ENCODE measurements around the gene OCA2.

Gene OCA2

GRCh38 chr15:27845535-27846369, 253.4 kb downstream of the OCA2 start:
- Histone ChIP-seq H3K27me3 (replicated peaks; ENCODE audit: control insufficient read depth, insufficient read depth, low read length, poor library complexity, severe bottlenecking) (no peaks in the 10 kb centered on the region), H3K27ac (ENCODE audit: insufficient read depth, low read length, poor library complexity, severe bottlenecking) (no peak overlapping the region), H3K4me1 (ENCODE audit: control insufficient read depth, insufficient read depth, low read length, poor library complexity, severe bottlenecking) (no peaks in the 10 kb centered on the region), H3K4me3 (ENCODE audit: insufficient read depth, low read depth, low read length, poor library complexity, severe bottlenecking) (no peak overlapping the region), H3K36me3 (ENCODE audit: control insufficient read depth, insufficient read depth, low read length) (no peaks in the 10 kb centered on the region), H3K9me3 (ENCODE audit: control insufficient read depth, low read length) (no peaks in the 10 kb centered on the region)
- DNase-seq = no peak

GRCh38 chr15:27844018-27844666, 255.0 kb downstream of the OCA2 start:
- Histone ChIP-seq H3K36me3 (ENCODE audit: control insufficient read depth, insufficient read depth, low read length) (no peaks in the 10 kb centered on the region), H3K9me3 (ENCODE audit: control insufficient read depth, low read length) (no peaks in the 10 kb centered on the region), H3K27ac (ENCODE audit: insufficient read depth, low read length, poor library complexity, severe bottlenecking) (no peak overlapping the region), H3K4me3 (ENCODE audit: insufficient read depth, low read depth, low read length, poor library complexity, severe bottlenecking) (no peak overlapping the region), H3K27me3 (replicated peaks; ENCODE audit: control insufficient read depth, insufficient read depth, low read length, poor library complexity, severe bottlenecking) (no peaks in the 10 kb centered on the region), H3K4me1 (ENCODE audit: control insufficient read depth, insufficient read depth, low read length, poor library complexity, severe bottlenecking) (no peaks in the 10 kb centered on the region)
- DNase-seq = no peak

GRCh38 chr15:27843146-27843545, 256.0 kb downstream of the OCA2 start:
- no peaks in the 10 kb centered on the region for H3K4me1 ChIP-seq (ENCODE audit: control insufficient read depth, insufficient read depth, low read length, poor library complexity, severe bottlenecking)
- H3K27ac ChIP-seq (ENCODE audit: insufficient read depth, low read length, poor library complexity, severe bottlenecking) = no peak overlapping the region
- no peaks in the 10 kb centered on the region for H3K9me3 ChIP-seq (ENCODE audit: control insufficient read depth, low read length)
- no peaks in the 10 kb centered on the region for H3K27me3 ChIP-seq (replicated peaks; ENCODE audit: control insufficient read depth, insufficient read depth, low read length, poor library complexity, severe bottlenecking)
- no peak overlapping the region for H3K4me3 ChIP-seq (ENCODE audit: insufficient read depth, low read depth, low read length, poor library complexity, severe bottlenecking)
- H3K36me3 ChIP-seq (ENCODE audit: control insufficient read depth, insufficient read depth, low read length) = no peaks in the 10 kb centered on the region
- DNase-seq = no peak

- no peak overlapping the region for H3K4me3 ChIP-seq (ENCODE audit: insufficient read depth, low read depth, low read length, poor library complexity, severe bottlenecking)
- H3K27ac ChIP-seq (ENCODE audit: insufficient read depth, low read length, poor library complexity, severe bottlenecking) = no peak overlapping the region
- H3K27me3 ChIP-seq (replicated peaks; ENCODE audit: control insufficient read depth, insufficient read depth, low read length, poor library complexity, severe bottlenecking) = no peaks in the 10 kb centered on the region
- no peaks in the 10 kb centered on the region for H3K36me3 ChIP-seq (ENCODE audit: control insufficient read depth, insufficient read depth, low read length)
- H3K4me1 ChIP-seq (ENCODE audit: control insufficient read depth, insufficient read depth, low read length, poor library complexity, severe bottlenecking) = no peaks in the 10 kb centered on the region
- H3K9me3 ChIP-seq (ENCODE audit: control insufficient read depth, low read length) = no peaks in the 10 kb centered on the region
- no peak for DNase-seq
These were observed 256.6 kb downstream of the OCA2 start for GRCh38 chr15:27842526-27842925.

GRCh38 chr15:27835233-27835939, 263.7 kb downstream of the OCA2 start:
- no peaks in the 10 kb centered on the region for H3K36me3 ChIP-seq (ENCODE audit: control insufficient read depth, insufficient read depth, low read length)
- H3K4me3 ChIP-seq (ENCODE audit: insufficient read depth, low read depth, low read length, poor library complexity, severe bottlenecking) = no peak overlapping the region
- H3K27ac ChIP-seq (ENCODE audit: insufficient read depth, low read length, poor library complexity, severe bottlenecking) = no peak overlapping the region
- no peak for DNase-seq
- H3K9me3 ChIP-seq (ENCODE audit: control insufficient read depth, low read length) = no peaks in the 10 kb centered on the region
- no peaks in the 10 kb centered on the region for H3K27me3 ChIP-seq (replicated peaks; ENCODE audit: control insufficient read depth, insufficient read depth, low read length, poor library complexity, severe bottlenecking)
- no peaks in the 10 kb centered on the region for H3K4me1 ChIP-seq (ENCODE audit: control insufficient read depth, insufficient read depth, low read length, poor library complexity, severe bottlenecking)

- no peak for DNase-seq
- Histone ChIP-seq H3K27ac (ENCODE audit: insufficient read depth, low read length, poor library complexity, severe bottlenecking) (no peak overlapping the region), H3K36me3 (ENCODE audit: control insufficient read depth, insufficient read depth, low read length) (no peaks in the 10 kb centered on the region), H3K4me3 (ENCODE audit: insufficient read depth, low read depth, low read length, poor library complexity, severe bottlenecking) (no peak overlapping the region), H3K4me1 (ENCODE audit: control insufficient read depth, insufficient read depth, low read length, poor library complexity, severe bottlenecking) (no peaks in the 10 kb centered on the region), H3K27me3 (replicated peaks; ENCODE audit: control insufficient read depth, insufficient read depth, low read length, poor library complexity, severe bottlenecking) (no peaks in the 10 kb centered on the region), H3K9me3 (ENCODE audit: control insufficient read depth, low read length) (no peaks in the 10 kb centered on the region)
These were observed 264.4 kb downstream of the OCA2 start for GRCh38 chr15:27834684-27835083.

- Histone ChIP-seq H3K27me3 (replicated peaks; ENCODE audit: control insufficient read depth, insufficient read depth, low read length, poor library complexity, severe bottlenecking) (no peaks in the 10 kb centered on the region), H3K9me3 (ENCODE audit: control insufficient read depth, low read length) (no peaks in the 10 kb centered on the region), H3K4me3 (ENCODE audit: insufficient read depth, low read depth, low read length, poor library complexity, severe bottlenecking) (no peak overlapping the region), H3K4me1 (ENCODE audit: control insufficient read depth, insufficient read depth, low read length, poor library complexity, severe bottlenecking) (no peaks in the 10 kb centered on the region), H3K27ac (ENCODE audit: insufficient read depth, low read length, poor library complexity, severe bottlenecking) (no peak overlapping the region), H3K36me3 (ENCODE audit: control insufficient read depth, insufficient read depth, low read length) (no peaks in the 10 kb centered on the region)
- DNase-seq = no peak
These were observed 265.1 kb downstream of the OCA2 start for GRCh38 chr15:27833974-27834373.

- H3K27ac ChIP-seq (ENCODE audit: insufficient read depth, low read length, poor library complexity, severe bottlenecking) = no peak overlapping the region
- no peak for DNase-seq
- H3K36me3 ChIP-seq (ENCODE audit: control insufficient read depth, insufficient read depth, low read length) = no peaks in the 10 kb centered on the region
- no peaks in the 10 kb centered on the region for H3K27me3 ChIP-seq (replicated peaks; ENCODE audit: control insufficient read depth, insufficient read depth, low read length, poor library complexity, severe bottlenecking)
- H3K4me1 ChIP-seq (ENCODE audit: control insufficient read depth, insufficient read depth, low read length, poor library complexity, severe bottlenecking) = no peaks in the 10 kb centered on the region
- H3K9me3 ChIP-seq (ENCODE audit: control insufficient read depth, low read length) = no peaks in the 10 kb centered on the region
- no peak overlapping the region for H3K4me3 ChIP-seq (ENCODE audit: insufficient read depth, low read depth, low read length, poor library complexity, severe bottlenecking)
These were observed 265.9 kb downstream of the OCA2 start for GRCh38 chr15:27833178-27833577.

GRCh38 chr15:27832237-27832596, 266.9 kb downstream of the OCA2 start:
- H3K4me1 ChIP-seq (ENCODE audit: control insufficient read depth, insufficient read depth, low read length, poor library complexity, severe bottlenecking) = no peaks in the 10 kb centered on the region
- H3K9me3 ChIP-seq (ENCODE audit: control insufficient read depth, low read length) = no peaks in the 10 kb centered on the region
- H3K4me3 ChIP-seq (ENCODE audit: insufficient read depth, low read depth, low read length, poor library complexity, severe bottlenecking) = no peak overlapping the region
- H3K27ac ChIP-seq (ENCODE audit: insufficient read depth, low read length, poor library complexity, severe bottlenecking) = no peak overlapping the region
- no peak for DNase-seq
- no peaks in the 10 kb centered on the region for H3K36me3 ChIP-seq (ENCODE audit: control insufficient read depth, insufficient read depth, low read length)
- H3K27me3 ChIP-seq (replicated peaks; ENCODE audit: control insufficient read depth, insufficient read depth, low read length, poor library complexity, severe bottlenecking) = no peaks in the 10 kb centered on the region
